Endothelial cell of umbilical vein (primary cell): Measurements from ENCODE around the gene LMBRD1. TPM values are rescaled to one million over a fixed set of nuclear protein-coding genes. Genes with fewer than 3 reads are reported as not detected.

Experiments used
- BruUV-seq: library from RNA; stranded (reverse); fragments of 400-500 nt; replicated peaks from 2 replicates; lab custom pipeline; 2021; lab: Mats Ljungman, UMichigan
- CTCF ChIA-PET: fragments of 300-600, 350-600 bp; sonication (Branson Sonifier 250); formaldehyde crosslinking; loops from one replicate; lab custom pipeline; 2021; ENCODE audit warnings: antibody characterized with exemption, inconsistent platforms; lab: Charles Lee
- POLR2A ChIA-PET: fragments of 300-600, 350-600 bp; sonication (Branson Sonifier 250); formaldehyde crosslinking; loops from one replicate; lab custom pipeline; 2021; ENCODE audit warnings: antibody characterized with exemption, inconsistent platforms; lab: Charles Lee
- DNase-seq: peaks from one replicate; pipeline ENCODE4 v3.0.0-alpha.2; 2011; ENCODE audit warnings: low read depth, low spot score
- FAIRE-seq: peaks from 2 replicates; lab custom pipeline; 2011; peaks lifted over from hg19 to GRCh38; lab: Jason Lieb, UNC
- H2AFZ ChIP-seq: 2 replicates; pipeline ENCODE4 v1.6.0; 2012; ENCODE audit warnings: low read depth, low read length, control low read depth, inconsistent platforms
- H3K27ac ChIP-seq: 2 replicates; pipeline ENCODE4 v1.5.1; 2011; ENCODE audit warnings: low read depth, mild to moderate bottlenecking, control low read depth, low read length, moderate library complexity; ENCODE audit not compliant: insufficient read depth
- H3K27me3 ChIP-seq, 2 experiments: 2 replicates each; pipeline versions ENCODE4 v1.6.0 to v1.6.1; 2011; ENCODE audit warnings: low read length in 2 of 2, mixed read lengths in 1 of 2; ENCODE audit not compliant: control insufficient read depth in 2 of 2, insufficient read depth in 2 of 2
- H3K36me3 ChIP-seq, 2 experiments: 2 replicates in 1 of 2; 3 replicates in 1 of 2; pipeline ENCODE4 v1.5.1; 2011; ENCODE audit warnings: low read length in 2 of 2, mild to moderate bottlenecking in 1 of 2, moderate library complexity in 1 of 2; ENCODE audit not compliant: control insufficient read depth in 2 of 2, insufficient read depth in 2 of 2; ENCODE audit errors: extremely low read depth in 1 of 2
- H3K4me1 ChIP-seq: 3 replicates; pipeline ENCODE4 v1.5.1; 2011; ENCODE audit warnings: mild to moderate bottlenecking, low read length; ENCODE audit not compliant: control insufficient read depth, insufficient read depth; ENCODE audit errors: extremely low read depth
- H3K4me2 ChIP-seq: 2 replicates; pipeline ENCODE4 v1.6.1; 2011; ENCODE audit warnings: low read length, control low read depth, mixed read lengths; ENCODE audit not compliant: insufficient read depth
- H3K4me3 ChIP-seq, 3 experiments: fragments of 200-600 bp in 1 of 3; sonication (generic), shearing (Covaris generic) in 1 of 3; replicated peaks in 1 of 3; 2 replicates each; pipeline ENCODE4 v1.5.1; 2011 to 2016; ENCODE audit warnings: control low read depth in 3 of 3, low read length in 3 of 3, mild to moderate bottlenecking in 2 of 3, inconsistent platforms in 1 of 3, low read depth in 1 of 3, moderate library complexity in 1 of 3; ENCODE audit not compliant: insufficient read depth in 1 of 3
- H3K79me2 ChIP-seq: 2 replicates; pipeline ENCODE4 v1.6.0; 2012; ENCODE audit warnings: low read length, inconsistent platforms; ENCODE audit not compliant: control insufficient read depth, insufficient read depth
- H3K9ac ChIP-seq: replicated peaks from 2 replicates; pipeline ENCODE3; 2011; ENCODE audit warnings: low read length, control low read depth; ENCODE audit not compliant: insufficient read depth; ENCODE audit errors: extremely low read depth
- H3K9me1 ChIP-seq: replicated peaks from 3 replicates; pipeline ENCODE4 v1.6.0; 2011; ENCODE audit warnings: mild to moderate bottlenecking, low read length; ENCODE audit not compliant: control insufficient read depth, insufficient read depth; ENCODE audit errors: extremely low read depth
- H3K9me3 ChIP-seq: replicated peaks from 2 replicates; pipeline ENCODE4 v1.5.1; 2012; ENCODE audit warnings: low read length, inconsistent platforms; ENCODE audit not compliant: control insufficient read depth, insufficient read depth
- H4K20me1 ChIP-seq: replicated peaks from 2 replicates; pipeline ENCODE3; 2011; ENCODE audit warnings: mild to moderate bottlenecking, low read length; ENCODE audit not compliant: control insufficient read depth, insufficient read depth; ENCODE audit errors: extremely low read depth
- EZH2 ChIP-seq: IDR thresholded peaks from 2 replicates; pipeline ENCODE4 v1.6.1; 2012; ENCODE audit warnings: borderline replicate concordance, low read depth, mild to moderate bottlenecking, moderate library complexity, low read length, inconsistent platforms; ENCODE audit not compliant: severe bottlenecking
- FOS ChIP-seq: IDR thresholded peaks from 2 replicates; pipeline ENCODE4 v1.6.1; 2011; ENCODE audit warnings: mild to moderate bottlenecking, low read length, moderate library complexity, borderline replicate concordance; ENCODE audit not compliant: insufficient read depth
- GATA2 ChIP-seq: IDR thresholded peaks from 2 replicates; pipeline ENCODE4 v1.7.0; 2011; ENCODE audit warnings: low read depth, mild to moderate bottlenecking, moderate library complexity, mixed read lengths, low read length; ENCODE audit not compliant: insufficient read length, insufficient read depth
- JUN ChIP-seq: IDR thresholded peaks from 2 replicates; pipeline ENCODE4 v1.6.1; 2011; ENCODE audit warnings: borderline replicate concordance, low read depth; ENCODE audit not compliant: insufficient read length, insufficient read depth
- MYC ChIP-seq: IDR thresholded peaks from one replicate; pipeline ENCODE4 v1.6.1; 2011; ENCODE audit warnings: mild to moderate bottlenecking, low read depth, low read length
- POLR2A ChIP-seq: IDR thresholded peaks from 2 replicates; pipeline ENCODE4 v1.6.1; 2012; ENCODE audit warnings: low read depth, mild to moderate bottlenecking, control low read depth, low read length
- POLR2AphosphoS5 ChIP-seq: IDR thresholded peaks from 2 replicates; pipeline ENCODE4 v1.6.1; 2012; ENCODE audit warnings: low read depth, mild to moderate bottlenecking, control low read depth, low read length, moderate library complexity; ENCODE audit not compliant: insufficient read depth
- dilution Hi-C: fragments of 300-500 bp; cut with MboI; formaldehyde crosslinking; loops from one replicate; pipeline ENCODE4 v1.15.0; 2019; ENCODE audit warnings: low sequenced_read_pairs; ENCODE audit not compliant: extremely low pct_ligation_motif_present
- intact Hi-C: fragments of 100-400 bp; cut with micrococcal nuclease; formaldehyde crosslinking; loops from one replicate; pipeline ENCODE4 v1.10.0; 2022
- polyA plus RNA-seq, 4 experiments: library from polyadenylated mRNA; depleted of rRNA in 3 of 4; stranded (reverse) in 3 of 4; unstranded in 1 of 4; fragments of >200 nt; gene quantifications; 2 replicates each; pipeline versions ENCODE4 v1.2.1 to v1.2.3, GENCODE V29; 2011 to 2012; ENCODE audit warnings: missing spikeins in 1 of 4
- total RNA-seq: library from RNA; stranded (reverse); gene quantifications from 2 replicates; pipeline ENCODE4 v1.2.3, GENCODE V29; 2021
- TF ChIP-seq, protein P1 (sequence below): IDR thresholded peaks from 2 replicates; pipeline ENCODE4 v1.6.1; 2011; ENCODE audit not compliant: insufficient read depth, insufficient read length
- TF ChIP-seq, protein P2 (sequence below), 2 donors: IDR thresholded peaks; 1 replicate in 1 of 2; 2 replicates in 1 of 2; pipeline ENCODE4 v1.5.1; 2011; ENCODE audit warnings: low read length in 2 of 2, mild to moderate bottlenecking in 2 of 2, moderate library complexity in 2 of 2, control low read depth in 1 of 2, inconsistent platforms in 1 of 2, low read depth in 1 of 2; ENCODE audit not compliant: insufficient read depth in 1 of 2; ENCODE audit errors: extremely low read depth in 1 of 2

The LMBRD1 gene
- total and polyA plus RNA-seq, 2 donors (not counting 3 experiments of a cell fraction or from before 2014, with no cell fraction given) = 9.8 to 14.6 TPM

DNA sequence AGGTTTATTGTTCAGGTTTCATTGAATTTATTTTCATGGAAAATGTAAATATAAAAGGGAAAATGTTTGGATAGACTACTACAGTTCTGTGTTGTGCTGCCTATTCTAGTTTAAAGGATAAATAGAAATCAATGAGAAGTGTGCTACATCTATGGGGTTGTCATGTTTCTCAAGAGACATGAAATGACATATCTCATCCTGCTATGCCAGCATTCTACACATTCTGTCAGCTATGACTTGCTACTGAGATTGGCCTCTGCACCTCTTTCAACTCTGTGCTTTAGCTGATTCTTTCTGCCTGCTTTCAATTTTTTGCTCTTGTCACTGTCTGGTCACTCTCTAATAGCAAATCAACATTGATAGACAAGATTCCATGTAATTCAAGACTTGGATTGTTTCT lies 35.7 kb upstream of the LMBRD1 start:
- intact Hi-C loops (no loop called here), dilution Hi-C loops (no loop called here)
- ChIA-PET POLR2A (no interaction called here), CTCF (no interaction called here)
- Histone ChIP-seq H3K9me1 (no peaks in the 10 kb centered on the region), H3K9ac (no peak overlapping the region), H3K9me3 (no peaks in the 10 kb centered on the region), H3K27ac (no peak overlapping the region), H3K4me2 (no peak overlapping the region), H4K20me1 (no peaks in the 10 kb centered on the region), H3K4me3 (no peak overlapping the region), H3K36me3 (no peaks in the 10 kb centered on the region), H3K4me1 (no peaks in the 10 kb centered on the region), H3K27me3 (peaks cover 0 to 3% of the 10 kb centered on the region in 2 experiments), H3K79me2 (no peaks in the 10 kb centered on the region), H2AFZ (no peak overlapping the region)
- BruUV-seq = no TSS peak
- TF ChIP-seq FOS = no peak
- no peak for FAIRE-seq
- no peak for DNase-seq

DNA sequence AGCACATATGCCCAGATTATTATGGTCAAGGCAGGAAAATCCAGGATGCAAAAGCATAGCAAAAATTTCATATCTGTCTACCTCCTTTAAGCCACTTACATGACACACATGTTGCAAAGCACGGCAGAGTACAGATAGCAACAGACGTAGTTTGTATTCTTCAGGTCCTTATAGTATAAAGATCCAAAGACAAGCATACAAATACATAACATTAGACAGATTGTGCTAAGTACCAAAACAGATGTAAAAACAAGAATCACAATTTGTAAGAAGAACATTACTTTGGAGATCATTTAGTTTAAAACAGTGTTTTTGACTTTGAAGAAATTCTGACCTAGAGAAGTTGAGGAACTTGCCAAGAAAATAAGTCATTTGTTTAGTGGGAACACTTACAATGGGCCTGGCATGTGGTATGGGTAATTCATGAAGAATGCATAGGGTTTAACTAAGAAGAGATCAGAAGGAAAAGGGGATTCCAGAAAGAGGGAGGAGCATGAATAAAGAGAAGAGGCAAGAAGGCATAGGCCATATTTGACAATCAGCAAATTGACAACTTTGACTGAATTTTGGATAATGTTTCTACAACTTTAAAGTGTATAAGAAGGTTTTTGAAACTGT lies 30.6 kb upstream of the LMBRD1 start:
- Histone ChIP-seq H3K9ac (no peak overlapping the region), H3K9me1 (no peaks in the 10 kb centered on the region), H3K9me3 (no peaks in the 10 kb centered on the region), H3K27ac (no peak overlapping the region), H3K4me2 (no peak overlapping the region), H3K27me3 (no peaks in the 10 kb centered on the region), H2AFZ (no peak overlapping the region), H3K4me1 (no peaks in the 10 kb centered on the region), H3K36me3 (no peaks in the 10 kb centered on the region), H3K4me3 (no peak overlapping the region), H3K79me2 (no peaks in the 10 kb centered on the region), H4K20me1 (no peaks in the 10 kb centered on the region)
- POLR2A ChIA-PET = no interaction called here
- dilution Hi-C loops = no loop called here
- no TSS peak for BruUV-seq
- CTCF ChIA-PET = no interaction called here
- DNase-seq (no peak), FAIRE-seq (no peak)
- intact Hi-C loops = no loop called here
- TF ChIP-seq, protein P1, sequence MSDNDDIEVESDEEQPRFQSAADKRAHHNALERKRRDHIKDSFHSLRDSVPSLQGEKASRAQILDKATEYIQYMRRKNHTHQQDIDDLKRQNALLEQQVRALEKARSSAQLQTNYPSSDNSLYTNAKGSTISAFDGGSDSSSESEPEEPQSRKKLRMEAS = no peak
- TF ChIP-seq MYC = no peak
- TF ChIP-seq POLR2AphosphoS5 = no peak
- TF ChIP-seq GATA2 = no peak
- TF ChIP-seq POLR2A = no peak
- TF ChIP-seq JUN = no peak
- TF ChIP-seq, protein P2, sequence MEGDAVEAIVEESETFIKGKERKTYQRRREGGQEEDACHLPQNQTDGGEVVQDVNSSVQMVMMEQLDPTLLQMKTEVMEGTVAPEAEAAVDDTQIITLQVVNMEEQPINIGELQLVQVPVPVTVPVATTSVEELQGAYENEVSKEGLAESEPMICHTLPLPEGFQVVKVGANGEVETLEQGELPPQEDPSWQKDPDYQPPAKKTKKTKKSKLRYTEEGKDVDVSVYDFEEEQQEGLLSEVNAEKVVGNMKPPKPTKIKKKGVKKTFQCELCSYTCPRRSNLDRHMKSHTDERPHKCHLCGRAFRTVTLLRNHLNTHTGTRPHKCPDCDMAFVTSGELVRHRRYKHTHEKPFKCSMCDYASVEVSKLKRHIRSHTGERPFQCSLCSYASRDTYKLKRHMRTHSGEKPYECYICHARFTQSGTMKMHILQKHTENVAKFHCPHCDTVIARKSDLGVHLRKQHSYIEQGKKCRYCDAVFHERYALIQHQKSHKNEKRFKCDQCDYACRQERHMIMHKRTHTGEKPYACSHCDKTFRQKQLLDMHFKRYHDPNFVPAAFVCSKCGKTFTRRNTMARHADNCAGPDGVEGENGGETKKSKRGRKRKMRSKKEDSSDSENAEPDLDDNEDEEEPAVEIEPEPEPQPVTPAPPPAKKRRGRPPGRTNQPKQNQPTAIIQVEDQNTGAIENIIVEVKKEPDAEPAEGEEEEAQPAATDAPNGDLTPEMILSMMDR (IDR thresholded peaks at IDR 0.05; ENCODE audit: extremely low read depth in 1 of 2, insufficient read depth in 1 of 2, low read depth in 1 of 2, low read length in 2 of 2) = no peak
- TF ChIP-seq EZH2 = no peak
- no peak for TF ChIP-seq FOS
